ENCODE data around the gene GOT1.

The GOT1 gene

GRCh38 chr10:99369551-99369950, 60.9 kb downstream of the GOT1 start:
- Histone ChIP-seq H3K27me3 (ENCODE audit: control insufficient read depth, insufficient read depth, low read length) (no peaks in the 10 kb centered on the region), H2AFZ (no peak overlapping the region), H3K4me1 (peaks cover 24% of the 10 kb centered on the region), H3K4me2 (ENCODE audit: low read length) (no peak overlapping the region), H3K79me2 (no peaks in the 10 kb centered on the region), H3K36me3 (ENCODE audit: control insufficient read depth, insufficient read depth, low read length) (no peaks in the 10 kb centered on the region), H3K27ac (no peak overlapping the region), H3K9me3 (ENCODE audit: control insufficient read depth, low read length) (no peaks in the 10 kb centered on the region), H3K9ac (no peak overlapping the region), H3K4me3 (ENCODE audit: low read depth, low read length) (no peak overlapping the region)
- no peak for TF ChIP-seq CTCF (IDR thresholded peaks at IDR 0.05)

DNA sequence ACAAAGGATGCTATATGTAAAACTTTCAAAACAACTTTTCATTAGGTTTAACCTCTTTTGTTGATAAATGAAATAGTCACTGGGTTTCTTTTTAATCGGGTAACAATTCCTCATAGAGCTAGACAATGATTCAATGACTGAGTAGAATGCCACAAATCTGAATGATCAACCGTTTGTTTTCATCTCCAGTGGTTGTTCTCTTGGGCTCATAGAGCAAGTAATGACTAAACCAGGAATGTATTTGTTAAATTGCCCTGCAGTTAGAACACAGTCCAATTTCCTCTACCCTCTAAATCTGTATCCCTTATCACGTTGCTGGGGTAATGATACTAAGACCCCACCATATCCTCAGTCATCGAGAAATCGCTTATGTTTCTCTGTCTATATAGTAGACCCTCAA, 61.3 kb downstream of the GOT1 start:
- H3K9ac ChIP-seq = no peak overlapping the region
- no peaks in the 10 kb centered on the region for H3K79me2 ChIP-seq
- no peaks in the 10 kb centered on the region for H3K27me3 ChIP-seq (ENCODE audit: control insufficient read depth, insufficient read depth, low read length)
- TF ChIP-seq CTCF (IDR thresholded peaks at IDR 0.05) = no peak
- H3K4me3 ChIP-seq (ENCODE audit: low read depth, low read length) = no peak overlapping the region
- H3K36me3 ChIP-seq (ENCODE audit: control insufficient read depth, insufficient read depth, low read length) = no peaks in the 10 kb centered on the region
- H3K4me1 ChIP-seq = peaks cover 24% of the 10 kb centered on the region
- H3K27ac ChIP-seq = no peak overlapping the region
- no peak overlapping the region for H3K4me2 ChIP-seq (ENCODE audit: low read length)
- H2AFZ ChIP-seq = no peak overlapping the region
- no peaks in the 10 kb centered on the region for H3K9me3 ChIP-seq (ENCODE audit: control insufficient read depth, low read length)

DNA sequence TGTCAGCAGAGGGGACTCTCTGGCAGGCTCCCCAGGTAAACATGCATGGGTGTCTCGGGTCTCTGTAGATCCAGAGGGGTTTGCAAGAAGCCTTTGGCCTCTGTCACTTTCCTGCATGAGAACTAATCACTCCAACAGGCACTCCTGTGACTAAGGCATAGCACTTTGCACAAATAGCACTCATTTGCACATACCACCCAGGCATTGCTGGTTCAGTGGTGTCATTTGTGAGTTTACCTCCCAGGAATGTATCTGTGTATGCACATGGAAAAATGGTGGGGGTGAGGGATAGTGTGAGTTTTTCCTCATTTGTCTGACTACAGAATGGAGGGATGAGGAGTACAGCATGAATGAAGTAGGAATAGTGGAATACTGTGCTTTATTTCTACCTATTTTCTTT, 61.8 kb downstream of the GOT1 start:
- H3K4me2 ChIP-seq (ENCODE audit: low read length) = no peak overlapping the region
- H3K9me3 ChIP-seq (ENCODE audit: control insufficient read depth, low read length) = no peaks in the 10 kb centered on the region
- H3K36me3 ChIP-seq (ENCODE audit: control insufficient read depth, insufficient read depth, low read length) = no peaks in the 10 kb centered on the region
- peaks cover 24% of the 10 kb centered on the region for H3K4me1 ChIP-seq
- no peaks in the 10 kb centered on the region for H3K27me3 ChIP-seq (ENCODE audit: control insufficient read depth, insufficient read depth, low read length)
- no peaks in the 10 kb centered on the region for H3K79me2 ChIP-seq
- no peak overlapping the region for H2AFZ ChIP-seq
- no peak overlapping the region for H3K4me3 ChIP-seq (ENCODE audit: low read depth, low read length)
- H3K27ac ChIP-seq = no peak overlapping the region
- no peak overlapping the region for H3K9ac ChIP-seq
- TF ChIP-seq CTCF (IDR thresholded peaks at IDR 0.05) = no peak

GRCh38 chr10:99366666-99367065, 63.8 kb downstream of the GOT1 start:
- Histone ChIP-seq H3K36me3 (ENCODE audit: control insufficient read depth, insufficient read depth, low read length) (no peaks in the 10 kb centered on the region), H3K79me2 (no peaks in the 10 kb centered on the region), H3K4me2 (ENCODE audit: low read length) (no peak overlapping the region), H3K27ac (no peak overlapping the region), H3K4me1 (peaks cover 19% of the 10 kb centered on the region), H3K27me3 (ENCODE audit: control insufficient read depth, insufficient read depth, low read length) (no peaks in the 10 kb centered on the region), H3K9me3 (ENCODE audit: control insufficient read depth, low read length) (no peaks in the 10 kb centered on the region), H2AFZ (no peak overlapping the region), H3K9ac (no peak overlapping the region), H3K4me3 (ENCODE audit: low read depth, low read length) (no peak overlapping the region)
- no peak for TF ChIP-seq CTCF (IDR thresholded peaks at IDR 0.05)

GRCh38 chr10:99365736-99366135, 64.7 kb downstream of the GOT1 start:
- H3K27ac ChIP-seq = no peak overlapping the region
- no peak overlapping the region for H3K4me3 ChIP-seq (ENCODE audit: low read depth, low read length)
- H3K27me3 ChIP-seq (ENCODE audit: control insufficient read depth, insufficient read depth, low read length) = no peaks in the 10 kb centered on the region
- no peaks in the 10 kb centered on the region for H3K9me3 ChIP-seq (ENCODE audit: control insufficient read depth, low read length)
- H3K9ac ChIP-seq = no peak overlapping the region
- TF ChIP-seq CTCF (IDR thresholded peaks at IDR 0.05) = no peak
- no peak overlapping the region for H2AFZ ChIP-seq
- peaks cover 19% of the 10 kb centered on the region for H3K4me1 ChIP-seq
- no peak overlapping the region for H3K4me2 ChIP-seq (ENCODE audit: low read length)
- no peaks in the 10 kb centered on the region for H3K36me3 ChIP-seq (ENCODE audit: control insufficient read depth, insufficient read depth, low read length)
- H3K79me2 ChIP-seq = no peaks in the 10 kb centered on the region

All from parathyroid adenoma (tissue), 2 donors.